ENCODE measurements around the gene UBE2F.

UBE2F gene

GRCh38 chr2:237966565-237967462 is at the start of gene UBE2F:
Gene UBE2F, plus strand, starts transcription at chr2:237967014. Its CDS starts 6,094 bp downstream, at chr2:237973108.
- peak within 1 kb of the TSS; percentile 68 for H3K4me3 ChIP-seq
- H3K4me1 ChIP-seq, result peaks cover 10% of the 10 kb centered on the region
- H3K9me3 ChIP-seq, result peaks cover 6% of the 10 kb centered on the region; the same call in 1 of the 2 replicates
- in situ Hi-C loops (cut with MboI; ENCODE audit: low sequenced_read_pairs), result no loop called here
- DNase-seq (ENCODE audit: low spot score in 2 of 2), result peak; percentile 93 to 98
- H3K36me3 ChIP-seq (replicated peaks), result peaks cover 5% of the 10 kb centered on the region; the same call in 1 of the 2 replicates
- H3K27me3 ChIP-seq (ENCODE audit: low read depth), result no peaks in the 10 kb centered on the region

- no peaks in the 10 kb centered on the region for H3K4me1 ChIP-seq
- H3K36me3 ChIP-seq (replicated peaks), result no peaks in the 10 kb centered on the region
- no peak for DNase-seq (ENCODE audit: low spot score in 2 of 2)
- H3K9me3 ChIP-seq, result no peaks in the 10 kb centered on the region
- H3K4me3 ChIP-seq, result no peak overlapping the region
- in situ Hi-C loops (cut with MboI; ENCODE audit: low sequenced_read_pairs), result no loop called here
- H3K27me3 ChIP-seq (ENCODE audit: low read depth), result no peaks in the 10 kb centered on the region
These were observed 49.0 kb upstream of the UBE2F start for GRCh38 chr2:237917696-237918374.

GRCh38 chr2:237919593-237919992 is 47.2 kb upstream of the UBE2F start:
- no peak overlapping the region for H3K4me3 ChIP-seq
- H3K36me3 ChIP-seq (replicated peaks), result no peaks in the 10 kb centered on the region
- no peaks in the 10 kb centered on the region for H3K9me3 ChIP-seq
- in situ Hi-C loops (cut with MboI; ENCODE audit: low sequenced_read_pairs), result no loop called here
- no peaks in the 10 kb centered on the region for H3K27me3 ChIP-seq (ENCODE audit: low read depth)
- DNase-seq (ENCODE audit: low spot score in 2 of 2), result no peak
- H3K4me1 ChIP-seq, result no peaks in the 10 kb centered on the region

GRCh38 chr2:237920673-237921072 is 46.1 kb upstream of the UBE2F start:
- Histone ChIP-seq H3K4me1 (no peaks in the 10 kb centered on the region), H3K27me3 (ENCODE audit: low read depth) (no peaks in the 10 kb centered on the region), H3K4me3 (no peak overlapping the region), H3K36me3 (replicated peaks) (no peaks in the 10 kb centered on the region), H3K9me3 (no peaks in the 10 kb centered on the region)
- in situ Hi-C loops (cut with MboI; ENCODE audit: low sequenced_read_pairs), result no loop called here
- no peak for DNase-seq (ENCODE audit: low spot score in 2 of 2)

GRCh38 chr2:237921967-237922492 is 44.8 kb upstream of the UBE2F start:
- H3K4me1 ChIP-seq, result no peaks in the 10 kb centered on the region
- H3K27me3 ChIP-seq (ENCODE audit: low read depth), result no peaks in the 10 kb centered on the region
- DNase-seq (ENCODE audit: low spot score in 2 of 2), result no peak
- H3K4me3 ChIP-seq, result no peak overlapping the region
- in situ Hi-C loops (cut with MboI; ENCODE audit: low sequenced_read_pairs), result no loop called here
- H3K9me3 ChIP-seq, result no peaks in the 10 kb centered on the region
- no peaks in the 10 kb centered on the region for H3K36me3 ChIP-seq (replicated peaks)

- in situ Hi-C loops (cut with MboI; ENCODE audit: low sequenced_read_pairs), result no loop called here
- Histone ChIP-seq H3K9me3 (no peaks in the 10 kb centered on the region), H3K36me3 (replicated peaks) (no peaks in the 10 kb centered on the region), H3K27me3 (ENCODE audit: low read depth) (no peaks in the 10 kb centered on the region), H3K4me3 (peak overlapping the region; percentile 26; the same call in 1 of the 2 replicates), H3K4me1 (no peaks in the 10 kb centered on the region)
- DNase-seq (ENCODE audit: low spot score in 2 of 2), result no peak
These were observed 44.0 kb upstream of the UBE2F start for GRCh38 chr2:237922641-237923361.

GRCh38 chr2:237923481-237924163 is 43.2 kb upstream of the UBE2F start:
- peak; percentile 73 to 89 for DNase-seq (ENCODE audit: low spot score in 2 of 2)
- Histone ChIP-seq H3K4me1 (no peaks in the 10 kb centered on the region), H3K36me3 (replicated peaks) (no peaks in the 10 kb centered on the region), H3K4me3 (peak overlapping the region; percentile 26), H3K27me3 (ENCODE audit: low read depth) (no peaks in the 10 kb centered on the region), H3K9me3 (no peaks in the 10 kb centered on the region)
- in situ Hi-C loops (cut with MboI; ENCODE audit: low sequenced_read_pairs), result no loop called here

GRCh38 chr2:237924164-237924534 is 42.7 kb upstream of the UBE2F start:
- H3K36me3 ChIP-seq (replicated peaks), result no peaks in the 10 kb centered on the region

GRCh38 chr2:237927135-237927534 is 39.7 kb upstream of the UBE2F start:
- no peak for DNase-seq (ENCODE audit: low spot score in 2 of 2)
- in situ Hi-C loops (cut with MboI; ENCODE audit: low sequenced_read_pairs), result no loop called here
- no peaks in the 10 kb centered on the region for H3K4me1 ChIP-seq

More at GRCh38 chr2:237924164-237924534, 42.7 kb upstream of the UBE2F start:
- H3K9me3 ChIP-seq, result no peaks in the 10 kb centered on the region
- no peaks in the 10 kb centered on the region for H3K27me3 ChIP-seq (ENCODE audit: low read depth)
- in situ Hi-C loops (cut with MboI; ENCODE audit: low sequenced_read_pairs), result no loop called here
- H3K4me1 ChIP-seq, result no peaks in the 10 kb centered on the region
- no peak for DNase-seq (ENCODE audit: low spot score in 2 of 2)
- H3K4me3 ChIP-seq, result no peak overlapping the region

GRCh38 chr2:237927986-237928385 is 38.8 kb upstream of the UBE2F start:
- DNase-seq (ENCODE audit: low spot score in 2 of 2), result no peak
- no peaks in the 10 kb centered on the region for H3K36me3 ChIP-seq (replicated peaks)
- H3K4me3 ChIP-seq, result no peak overlapping the region
- H3K27me3 ChIP-seq (ENCODE audit: low read depth), result no peaks in the 10 kb centered on the region
- 0 out of 2 replicates have a peak, but pooled peaks cover 3% of the 10 kb centered on the region for H3K9me3 ChIP-seq
- in situ Hi-C loops (cut with MboI; ENCODE audit: low sequenced_read_pairs), result no loop called here
- no peaks in the 10 kb centered on the region for H3K4me1 ChIP-seq

More at GRCh38 chr2:237927135-237927534, 39.7 kb upstream of the UBE2F start:
- Histone ChIP-seq H3K4me3 (no peak overlapping the region), H3K36me3 (replicated peaks) (no peaks in the 10 kb centered on the region), H3K9me3 (0 out of 2 replicates have a peak, but pooled peaks cover 3% of the 10 kb centered on the region), H3K27me3 (ENCODE audit: low read depth) (no peaks in the 10 kb centered on the region)

GRCh38 chr2:237929979-237930378 is 36.8 kb upstream of the UBE2F start:
- no peaks in the 10 kb centered on the region for H3K27me3 ChIP-seq (ENCODE audit: low read depth)
- no peak overlapping the region for H3K4me3 ChIP-seq
- H3K4me1 ChIP-seq, result no peaks in the 10 kb centered on the region
- H3K36me3 ChIP-seq (replicated peaks), result no peaks in the 10 kb centered on the region
- in situ Hi-C loops (cut with MboI; ENCODE audit: low sequenced_read_pairs), result no loop called here
- H3K9me3 ChIP-seq, result 0 out of 2 replicates have a peak, but pooled peaks cover 3% of the 10 kb centered on the region
- DNase-seq (ENCODE audit: low spot score in 2 of 2), result no peak

- Histone ChIP-seq H3K27me3 (ENCODE audit: low read depth) (no peaks in the 10 kb centered on the region), H3K9me3 (0 out of 2 replicates have a peak, but pooled peaks cover 3% of the 10 kb centered on the region), H3K4me1 (no peaks in the 10 kb centered on the region), H3K4me3 (no peak overlapping the region), H3K36me3 (replicated peaks) (no peaks in the 10 kb centered on the region)
- in situ Hi-C loops (cut with MboI; ENCODE audit: low sequenced_read_pairs), result no loop called here
- DNase-seq (ENCODE audit: low spot score in 2 of 2), result no peak
These were observed 35.6 kb upstream of the UBE2F start for GRCh38 chr2:237931205-237931721.

GRCh38 chr2:237932731-237933131 is 34.1 kb upstream of the UBE2F start:
- in situ Hi-C loops (cut with MboI; ENCODE audit: low sequenced_read_pairs), result no loop called here
- H3K27me3 ChIP-seq (ENCODE audit: low read depth), result no peaks in the 10 kb centered on the region
- H3K36me3 ChIP-seq (replicated peaks), result no peaks in the 10 kb centered on the region
- no peak overlapping the region for H3K4me3 ChIP-seq
- DNase-seq (ENCODE audit: low spot score in 2 of 2), result no peak
- no peaks in the 10 kb centered on the region for H3K4me1 ChIP-seq
- 0 out of 2 replicates have a peak, but pooled peaks cover 3% of the 10 kb centered on the region for H3K9me3 ChIP-seq

All from HAP-1 (cell line).